ENCODE data around the gene PGS1. TPM values are rescaled to one million over a fixed set of nuclear protein-coding genes. Genes with fewer than 3 reads are reported as not detected.

PGS1 gene
- total RNA-seq, 1 donor from 2014 or later = 40.6 TPM

DNA sequence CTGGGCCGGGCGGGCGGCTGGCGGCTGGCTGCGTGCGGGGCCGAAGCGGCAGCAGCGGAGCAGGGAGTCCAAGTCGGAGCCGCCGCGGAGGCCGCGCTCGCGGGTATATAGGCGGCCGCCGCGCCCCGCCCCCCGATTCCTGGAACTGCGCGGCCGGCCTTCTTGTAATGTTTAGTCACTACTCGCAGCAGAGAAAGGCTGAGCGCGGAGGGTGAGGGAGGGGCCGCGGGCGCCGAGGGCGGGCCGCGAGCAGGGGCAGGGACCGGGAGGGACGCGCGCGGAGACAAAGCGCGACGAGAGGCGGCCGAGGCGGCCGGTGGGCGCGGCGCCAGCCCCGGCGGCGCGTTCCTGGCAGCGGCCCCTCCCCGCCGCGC is 18.5 kb upstream of the PGS1 start, which contains the start of gene SOCS3:
SOCS3 (minus strand) TSS at position 81 of the 374 bp plus-strand sequence. CDS start 982 bp downstream, outside the sequence.
- TF ChIP-seq, protein P1, sequence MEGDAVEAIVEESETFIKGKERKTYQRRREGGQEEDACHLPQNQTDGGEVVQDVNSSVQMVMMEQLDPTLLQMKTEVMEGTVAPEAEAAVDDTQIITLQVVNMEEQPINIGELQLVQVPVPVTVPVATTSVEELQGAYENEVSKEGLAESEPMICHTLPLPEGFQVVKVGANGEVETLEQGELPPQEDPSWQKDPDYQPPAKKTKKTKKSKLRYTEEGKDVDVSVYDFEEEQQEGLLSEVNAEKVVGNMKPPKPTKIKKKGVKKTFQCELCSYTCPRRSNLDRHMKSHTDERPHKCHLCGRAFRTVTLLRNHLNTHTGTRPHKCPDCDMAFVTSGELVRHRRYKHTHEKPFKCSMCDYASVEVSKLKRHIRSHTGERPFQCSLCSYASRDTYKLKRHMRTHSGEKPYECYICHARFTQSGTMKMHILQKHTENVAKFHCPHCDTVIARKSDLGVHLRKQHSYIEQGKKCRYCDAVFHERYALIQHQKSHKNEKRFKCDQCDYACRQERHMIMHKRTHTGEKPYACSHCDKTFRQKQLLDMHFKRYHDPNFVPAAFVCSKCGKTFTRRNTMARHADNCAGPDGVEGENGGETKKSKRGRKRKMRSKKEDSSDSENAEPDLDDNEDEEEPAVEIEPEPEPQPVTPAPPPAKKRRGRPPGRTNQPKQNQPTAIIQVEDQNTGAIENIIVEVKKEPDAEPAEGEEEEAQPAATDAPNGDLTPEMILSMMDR (conservative IDR thresholded peaks at IDR 0.05; ENCODE audit: low read depth, low read length) = no peak
- peak within 1 kb of the TSS; percentile 93 for H3K4me3 ChIP-seq (ENCODE audit: low read depth, low read length)
- DNase-seq (ENCODE audit: low read depth) = no peak

DNA sequence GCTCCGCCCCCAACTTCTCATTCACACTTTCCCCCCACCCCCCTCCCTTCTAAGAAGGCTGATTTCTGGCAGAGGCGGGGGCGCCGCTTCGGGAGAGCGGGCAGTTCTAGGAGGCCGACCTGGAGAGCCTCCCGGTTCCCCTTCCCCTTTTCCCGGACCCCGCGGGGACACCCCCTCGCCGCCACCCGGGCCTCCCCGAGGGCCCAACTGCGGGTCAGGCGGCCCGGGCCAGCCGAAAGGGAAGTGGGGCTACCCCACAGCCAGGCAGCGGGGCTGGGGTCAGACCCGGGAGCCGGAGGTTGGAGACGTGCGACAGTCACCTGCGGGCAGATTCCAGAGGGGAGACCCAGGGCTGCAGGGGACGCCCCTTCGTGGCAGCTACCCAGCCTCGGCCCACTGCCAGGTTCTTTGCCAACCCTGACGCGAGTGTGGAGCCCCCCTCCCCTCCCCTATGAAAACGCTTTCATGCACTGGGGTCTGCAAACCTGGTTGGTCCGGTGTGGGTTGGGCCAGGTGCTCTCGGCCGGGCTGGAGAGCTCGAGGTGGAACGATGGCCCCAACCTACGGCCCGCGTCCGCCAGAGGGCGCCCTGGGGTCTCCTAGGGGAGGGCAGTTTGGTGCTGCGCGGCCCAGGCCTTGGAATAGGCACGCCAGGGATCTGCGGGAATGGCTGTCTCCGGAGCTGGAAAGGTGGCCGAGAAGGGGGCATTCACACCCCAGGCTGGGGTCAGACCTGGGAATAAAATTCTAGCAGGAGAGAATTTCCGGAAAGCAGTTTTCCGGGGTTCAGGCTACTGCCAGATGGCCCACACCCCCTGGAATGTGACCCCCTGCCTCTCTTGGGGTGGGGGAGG is 17.9 kb upstream of the PGS1 start:
- H3K4me3 ChIP-seq (ENCODE audit: low read depth, low read length) = peak overlapping the region; percentile 93
- no peak for DNase-seq (ENCODE audit: low read depth)
- TF ChIP-seq, protein P1 (conservative IDR thresholded peaks at IDR 0.05; ENCODE audit: low read depth, low read length) = peak; percentile 89

DNA sequence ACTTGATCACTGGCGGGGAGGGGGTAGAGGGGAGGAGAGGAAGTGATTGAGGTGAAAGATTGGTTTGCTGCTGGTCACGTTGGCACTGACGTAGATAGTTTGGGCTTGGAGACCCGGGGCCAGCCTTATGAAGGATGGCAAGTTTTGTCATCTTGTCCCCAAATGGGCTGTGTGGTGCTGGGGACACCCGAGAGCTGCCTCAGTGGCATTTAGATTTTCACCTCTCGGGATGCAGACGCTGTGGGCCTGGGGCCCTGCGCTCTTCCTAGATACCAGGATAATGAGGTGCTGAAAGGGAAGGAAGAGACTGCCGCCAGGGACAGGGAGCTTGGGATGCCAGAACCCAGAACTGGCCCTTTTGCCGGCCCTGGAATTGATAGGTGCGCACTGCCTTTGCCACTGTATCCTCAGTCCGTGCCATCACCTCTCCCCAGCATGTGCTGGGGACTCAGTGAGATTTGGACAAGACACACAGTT is 17.2 kb upstream of the PGS1 start:
- TF ChIP-seq, protein P1 (conservative IDR thresholded peaks at IDR 0.05; ENCODE audit: low read depth, low read length) = no peak
- no peak overlapping the region for H3K4me3 ChIP-seq (ENCODE audit: low read depth, low read length)
- no peak for DNase-seq (ENCODE audit: low read depth)

DNA sequence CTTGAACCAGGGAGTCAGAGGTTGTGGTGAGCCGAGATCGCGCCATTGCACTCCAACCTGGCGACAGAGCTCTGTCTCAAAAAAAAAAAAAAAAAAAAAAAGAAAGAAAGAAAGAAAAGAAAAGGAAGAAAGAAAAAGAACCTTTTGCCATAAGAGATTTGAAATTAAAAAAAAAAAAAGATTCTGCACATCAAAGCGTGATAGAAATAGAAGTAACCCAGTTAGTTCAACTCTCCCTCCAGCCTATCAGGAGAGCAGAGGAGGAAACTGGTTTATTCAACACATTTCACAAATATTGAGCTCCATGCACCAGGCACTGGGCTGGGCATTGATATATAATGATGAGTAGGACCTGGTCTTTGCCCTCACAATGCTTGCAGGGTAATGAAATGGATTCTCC is 16.2 kb upstream of the PGS1 start:
- DNase-seq (ENCODE audit: low read depth) = no peak
- H3K4me3 ChIP-seq (ENCODE audit: low read depth, low read length) = no peak overlapping the region
- TF ChIP-seq, protein P1 (conservative IDR thresholded peaks at IDR 0.05; ENCODE audit: low read depth, low read length) = no peak

DNA sequence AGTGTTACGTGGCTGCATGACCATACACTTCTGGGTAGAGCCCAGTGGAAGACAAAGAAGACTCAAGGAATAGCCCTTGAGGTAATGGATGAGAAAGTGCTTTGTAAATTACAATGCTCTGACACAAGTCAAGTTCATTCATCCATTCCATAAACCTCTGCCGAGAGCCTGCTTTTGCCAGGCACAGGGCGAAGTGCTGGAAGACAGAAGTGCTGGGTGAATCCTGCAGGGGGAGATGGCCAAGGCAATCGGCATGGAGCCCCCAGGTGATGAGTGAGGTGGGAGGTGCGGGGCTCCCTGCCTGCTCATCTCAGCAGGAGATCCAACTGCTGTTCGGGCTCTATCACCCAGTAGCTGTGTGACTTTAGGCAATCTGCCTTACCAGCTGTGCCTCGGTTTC is 15.8 kb upstream of the PGS1 start:
- TF ChIP-seq, protein P1 (conservative IDR thresholded peaks at IDR 0.05; ENCODE audit: low read depth, low read length) = peak; percentile 59
- H3K4me3 ChIP-seq (ENCODE audit: low read depth, low read length) = no peak overlapping the region
- DNase-seq (ENCODE audit: low read depth) = no peak

DNA sequence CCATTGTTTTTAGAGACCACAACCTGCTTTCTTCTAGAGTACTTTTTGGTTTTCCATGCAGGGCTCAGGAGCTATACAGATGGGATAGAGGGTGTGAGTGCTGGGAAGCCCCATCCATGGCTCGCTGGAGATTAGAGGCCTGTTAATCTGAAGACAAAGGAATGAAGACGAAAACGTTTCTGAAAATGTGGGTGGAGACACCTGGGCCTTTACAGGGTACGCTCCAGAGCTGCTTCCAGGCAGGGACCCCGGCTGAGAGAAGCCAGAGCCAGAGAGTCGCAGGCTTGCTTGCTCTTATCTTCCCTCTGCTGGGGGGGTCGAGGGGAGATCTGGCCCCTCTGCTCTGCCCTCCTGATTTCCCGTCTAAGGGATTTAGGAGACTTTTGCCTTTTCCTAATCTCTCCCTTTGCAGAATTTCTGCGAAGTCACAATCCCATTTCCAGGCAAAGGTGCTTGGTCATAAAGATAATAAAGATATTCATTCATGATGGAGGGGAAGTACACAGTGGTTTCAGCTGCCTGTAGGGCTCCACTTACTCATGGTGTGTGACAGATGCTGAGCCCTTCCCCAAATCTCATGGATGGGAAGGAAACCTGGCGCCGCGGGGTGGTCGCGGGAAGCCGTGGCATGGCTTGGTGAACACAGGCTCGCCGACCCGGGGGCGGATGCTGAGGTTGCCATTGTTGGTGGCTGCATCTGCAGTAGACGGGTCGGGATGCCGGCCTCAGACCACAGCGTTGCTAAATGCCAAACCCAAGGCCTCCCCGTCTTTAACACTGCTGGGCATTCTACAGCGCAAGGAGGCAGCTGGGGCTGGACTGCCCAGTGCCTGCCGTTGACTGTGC is 13.8 kb upstream of the PGS1 start:
- H3K4me3 ChIP-seq (ENCODE audit: low read depth, low read length) = no peak overlapping the region
- TF ChIP-seq, protein P1 (conservative IDR thresholded peaks at IDR 0.05; ENCODE audit: low read depth, low read length) = no peak
- DNase-seq (ENCODE audit: low read depth) = no peak

Measured in epithelial cell of proximal tubule (primary cell).